Keratinocyte (primary cell): ENCODE results near the gene FGFR2. TPM values are rescaled to one million over a fixed set of nuclear protein-coding genes. Genes with fewer than 3 reads are reported as not detected.

Experiments used
- DNase-seq: peaks from one replicate; pipeline ENCODE4 v3.0.0-alpha.2; 2011; ENCODE audit warnings: low read depth, missing footprints, low spot score
- FAIRE-seq: peaks from 2 replicates; lab custom pipeline; 2011; peaks lifted over from hg19 to GRCh38; lab: Jason Lieb, UNC
- H2AFZ ChIP-seq: 2 replicates; pipeline ENCODE4 v1.6.0; 2012; ENCODE audit warnings: low read length, control low read depth, inconsistent platforms; ENCODE audit not compliant: control insufficient read depth
- H3K27ac ChIP-seq: 2 replicates; pipeline ENCODE4 v1.5.1; 2011; ENCODE audit warnings: low read length; ENCODE audit not compliant: control insufficient read depth, insufficient read depth
- H3K27me3 ChIP-seq: 3 replicates; pipeline ENCODE4 v1.6.0; 2011; ENCODE audit warnings: low read length; ENCODE audit not compliant: control insufficient read depth, insufficient read depth; ENCODE audit errors: extremely low read depth
- H3K36me3 ChIP-seq, 2 experiments: 2 replicates in 1 of 2; 3 replicates in 1 of 2; pipeline ENCODE4 v1.5.1; 2011; ENCODE audit warnings: low read length in 2 of 2, mild to moderate bottlenecking in 1 of 2; ENCODE audit not compliant: control insufficient read depth in 2 of 2, insufficient read depth in 2 of 2; ENCODE audit errors: extremely low read depth in 1 of 2
- H3K4me1 ChIP-seq: 3 replicates; pipeline ENCODE4 v1.5.1; 2011; ENCODE audit warnings: low read length; ENCODE audit not compliant: control insufficient read depth, insufficient read depth; ENCODE audit errors: extremely low read depth
- H3K4me2 ChIP-seq: 3 replicates; pipeline ENCODE4 v1.6.0; 2011; ENCODE audit warnings: low read depth, low read length; ENCODE audit not compliant: control insufficient read depth, insufficient read depth; ENCODE audit errors: extremely low read depth
- H3K4me3 ChIP-seq, 3 experiments: fragments of 200-600 bp in 1 of 3; sonication (generic) in 1 of 3; 2 replicates in 2 of 3; 3 replicates in 1 of 3; pipeline ENCODE4 v1.5.1; 2011 to 2016; ENCODE audit warnings: low read length in 3 of 3, mild to moderate bottlenecking in 3 of 3, control low read depth in 2 of 3, inconsistent platforms in 1 of 3, low read depth in 1 of 3, mixed read lengths in 1 of 3, mixed run types in 1 of 3, moderate library complexity in 1 of 3; ENCODE audit not compliant: control insufficient read depth in 2 of 3, insufficient read depth in 2 of 3; ENCODE audit errors: extremely low read depth in 1 of 3
- H3K79me2 ChIP-seq: 2 replicates; pipeline ENCODE4 v1.6.0; 2012; ENCODE audit warnings: low read length; ENCODE audit not compliant: control insufficient read depth, insufficient read depth
- H3K9ac ChIP-seq: 3 replicates; pipeline ENCODE4 v1.6.0; 2011; ENCODE audit warnings: low read length; ENCODE audit not compliant: control insufficient read depth, insufficient read depth; ENCODE audit errors: extremely low read depth
- H3K9me1 ChIP-seq: 3 replicates; pipeline ENCODE4 v1.6.0; 2011; ENCODE audit warnings: low read length; ENCODE audit not compliant: control insufficient read depth, insufficient read depth; ENCODE audit errors: extremely low read depth
- H3K9me3 ChIP-seq: 2 replicates; pipeline ENCODE4 v1.5.1; 2012; ENCODE audit warnings: low read depth, low read length; ENCODE audit not compliant: control insufficient read depth
- H4K20me1 ChIP-seq: 3 replicates; pipeline ENCODE4 v1.6.0; 2011; ENCODE audit warnings: low read length; ENCODE audit not compliant: control insufficient read depth, insufficient read depth; ENCODE audit errors: extremely low read depth
- CTCF ChIP-seq, 3 experiments: IDR thresholded peaks in 1 of 3; conservative IDR thresholded peaks in 1 of 3; optimal IDR thresholded peaks in 1 of 3; 2 replicates in 2 of 3; 3 replicates in 1 of 3; pipeline versions ENCODE3 to v1.5.1; 2011; ENCODE audit warnings: low read length in 3 of 3, mild to moderate bottlenecking in 3 of 3, moderate library complexity in 2 of 3, control low read depth in 1 of 3, inconsistent platforms in 1 of 3; ENCODE audit not compliant: insufficient read depth in 2 of 3; ENCODE audit errors: extremely low read depth in 1 of 3
- EZH2 ChIP-seq: IDR thresholded peaks from one replicate; pipeline ENCODE4 v1.6.1; 2012; ENCODE audit warnings: inconsistent platforms, mild to moderate bottlenecking, low read length, moderate library complexity
- dilution Hi-C: fragments of 300-500 bp; cut with MboI; formaldehyde crosslinking; loops from one replicate; pipeline ENCODE4 v1.7.0; 2020; ENCODE audit warnings: low sequenced_read_pairs; ENCODE audit not compliant: extremely low pct_ligation_motif_present
- polyA plus RNA-seq, 5 experiments: library from polyadenylated mRNA; depleted of rRNA in 3 of 5; stranded (reverse) in 3 of 5; stranded (forward) in 1 of 5; unstranded in 1 of 5; fragments of >200 nt; gene quantifications; 1 replicate in 1 of 5; 2 replicates in 3 of 5; 3 replicates in 1 of 5; pipeline versions ENCODE4 v1.2.1 to v1.2.3, GENCODE V29; 2011 to 2012; ENCODE audit warnings: missing spikeins in 2 of 5, low read depth in 1 of 5, low replicate concordance in 1 of 5

Gene FGFR2
- polyA plus RNA-seq, 1 donor (not counting 4 experiments of a cell fraction or from before 2014, with no cell fraction given): 20.6 TPM

- FAIRE-seq: no peak
- H3K36me3 ChIP-seq: no peaks in the 10 kb centered on the region
- H4K20me1 ChIP-seq: no peaks in the 10 kb centered on the region
- no peak overlapping the region for H3K9ac ChIP-seq
- H3K4me3 ChIP-seq: no peak overlapping the region
- dilution Hi-C loops: no loop called here
- no peaks in the 10 kb centered on the region for H3K27me3 ChIP-seq
- no peaks in the 10 kb centered on the region for H3K79me2 ChIP-seq
- TF ChIP-seq EZH2 (no peak), CTCF (optimal IDR thresholded peaks at IDR 0.05 in 1 of 3, IDR thresholded peaks at IDR 0.05 in 1 of 3, conservative IDR thresholded peaks at IDR 0.05 in 1 of 3; ENCODE audit: extremely low read depth in 1 of 3, insufficient read depth in 2 of 3, low read length in 3 of 3) (no peak)
- H3K9me1 ChIP-seq: no peaks in the 10 kb centered on the region
- peak overlapping the region; percentile 9 for H3K4me2 ChIP-seq
- H2AFZ ChIP-seq: peak overlapping the region; percentile 18
- H3K4me1 ChIP-seq: peaks cover 31% of the 10 kb centered on the region
- H3K27ac ChIP-seq: no peak overlapping the region
- no peak for DNase-seq
- H3K9me3 ChIP-seq: no peaks in the 10 kb centered on the region
These were observed 33.3 kb upstream of the FGFR2 start for GRCh38 chr10:121631365-121632029.

DNA sequence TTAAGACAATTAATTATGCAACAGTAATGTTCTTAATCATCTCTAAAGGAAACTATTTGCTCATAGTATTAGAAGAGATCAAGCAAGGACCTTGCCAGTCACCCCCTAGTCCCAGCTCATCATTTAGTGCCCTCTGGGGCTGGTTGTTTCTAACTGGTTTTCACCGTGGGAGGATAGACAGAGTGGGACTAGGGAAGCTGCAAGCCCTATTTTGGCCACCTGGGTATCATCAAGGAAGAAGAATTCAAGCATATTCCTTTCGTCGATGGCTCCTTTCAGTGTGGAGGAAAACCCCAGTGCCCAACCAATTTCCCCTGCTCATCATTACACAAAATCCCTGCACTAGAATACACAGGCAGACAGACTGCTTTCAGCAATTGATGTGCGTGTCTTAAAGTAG lies 30.6 kb upstream of the FGFR2 start:
- Histone ChIP-seq H3K4me3 (no peak overlapping the region), H3K79me2 (no peaks in the 10 kb centered on the region), H3K9ac (no peak overlapping the region), H3K27ac (no peak overlapping the region), H3K36me3 (no peaks in the 10 kb centered on the region), H2AFZ (no peak overlapping the region), H3K9me1 (no peaks in the 10 kb centered on the region), H3K27me3 (no peaks in the 10 kb centered on the region), H4K20me1 (no peaks in the 10 kb centered on the region), H3K4me1 (peaks cover 41% of the 10 kb centered on the region), H3K4me2 (peak overlapping the region; percentile 86), H3K9me3 (no peaks in the 10 kb centered on the region)
- dilution Hi-C loops: no loop called here
- FAIRE-seq (no peak), DNase-seq (no peak)
- no peak for TF ChIP-seq EZH2
- no peak for TF ChIP-seq CTCF (optimal IDR thresholded peaks at IDR 0.05 in 1 of 3, IDR thresholded peaks at IDR 0.05 in 1 of 3, conservative IDR thresholded peaks at IDR 0.05 in 1 of 3; ENCODE audit: extremely low read depth in 1 of 3, insufficient read depth in 2 of 3, low read length in 3 of 3)
